Activated effector memory CD4-positive, alpha-beta T cell treated with anti-CD3 and anti-CD28 coated beads, Interleukin-2, amount 50 U/mL, for 16 hours (primary cell): Measurements from ENCODE around the gene EPN2.

Experiments used
- DNase-seq: peaks from one replicate; pipeline ENCODE4 v3.0.0-alpha.2; 2020

The EPN2 gene

DNA sequence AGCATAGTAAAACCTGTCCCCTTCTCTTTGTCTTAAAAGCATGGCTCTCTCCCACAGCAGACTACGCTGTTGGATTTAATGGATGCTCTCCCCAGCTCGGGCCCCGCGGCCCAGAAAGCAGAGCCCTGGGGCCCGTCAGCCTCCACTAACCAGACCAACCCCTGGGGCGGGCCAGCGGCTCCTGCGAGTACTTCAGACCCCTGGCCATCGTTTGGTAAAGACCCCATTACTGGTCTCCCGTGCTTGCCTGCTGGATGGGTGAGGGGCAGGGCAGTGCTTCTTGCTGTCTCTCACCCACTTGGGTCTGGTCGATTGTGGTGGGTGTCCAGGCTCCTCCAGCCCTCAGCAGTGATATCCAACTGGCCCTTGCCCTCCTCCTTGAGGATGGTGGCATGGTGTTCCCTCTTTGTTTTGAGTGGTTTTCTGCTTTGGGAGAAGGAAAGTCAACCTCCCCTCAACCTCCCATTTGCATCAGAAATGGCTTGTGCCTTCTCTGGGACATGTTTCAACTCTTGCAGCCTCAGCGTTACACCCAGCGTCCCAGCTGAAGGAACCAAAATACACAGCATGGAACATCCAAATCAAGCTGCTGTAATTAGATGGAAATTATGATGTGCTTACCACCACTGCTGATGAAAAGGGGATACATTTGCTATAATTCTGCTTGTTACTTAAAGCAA lies 76.0 kb downstream of the EPN2 start:
- no peak for DNase-seq

DNA sequence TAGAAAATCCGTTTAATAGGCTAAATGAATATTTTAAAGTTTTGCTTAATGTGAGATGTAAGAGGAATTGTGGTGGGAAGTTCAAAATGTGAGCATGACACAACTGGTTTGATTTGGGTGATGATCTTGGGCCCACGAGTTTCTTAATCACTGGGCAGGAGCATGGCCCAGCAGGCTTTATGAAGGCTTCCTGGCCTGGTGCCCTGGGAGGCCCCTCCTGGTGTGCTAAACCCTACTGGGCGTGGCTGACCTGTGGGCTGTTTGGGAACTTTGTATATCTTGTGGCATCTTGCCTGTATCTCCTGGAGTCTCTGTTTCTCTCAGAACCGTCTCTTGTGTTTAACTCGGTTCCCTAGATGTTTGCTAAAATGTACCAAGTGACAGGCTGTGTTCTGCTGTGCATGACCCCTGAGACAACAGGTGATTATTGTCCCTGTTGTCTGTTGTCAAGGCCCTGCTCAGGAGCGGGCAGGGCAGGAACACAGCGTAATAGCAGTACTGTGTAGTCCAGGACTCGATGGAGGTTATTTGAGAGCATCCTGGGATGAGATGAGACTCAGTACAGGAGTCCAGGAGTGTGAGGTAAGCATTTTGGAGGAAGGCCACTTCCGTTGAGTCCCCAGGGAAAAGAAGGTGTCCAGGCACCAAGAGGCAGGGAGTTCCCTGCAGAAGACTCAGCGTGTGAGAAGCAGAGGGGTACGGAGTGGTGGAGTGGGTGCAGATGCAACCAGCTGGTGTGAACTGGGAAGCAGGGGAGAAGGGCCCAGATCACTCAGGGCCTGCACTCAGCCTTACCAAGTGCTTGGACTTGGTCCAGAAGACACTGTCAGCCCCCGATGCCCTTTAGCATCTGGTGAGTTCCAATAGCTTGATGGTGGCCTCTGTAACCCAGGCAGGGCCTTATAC lies 76.8 kb downstream of the EPN2 start:
- no peak for DNase-seq

DNA sequence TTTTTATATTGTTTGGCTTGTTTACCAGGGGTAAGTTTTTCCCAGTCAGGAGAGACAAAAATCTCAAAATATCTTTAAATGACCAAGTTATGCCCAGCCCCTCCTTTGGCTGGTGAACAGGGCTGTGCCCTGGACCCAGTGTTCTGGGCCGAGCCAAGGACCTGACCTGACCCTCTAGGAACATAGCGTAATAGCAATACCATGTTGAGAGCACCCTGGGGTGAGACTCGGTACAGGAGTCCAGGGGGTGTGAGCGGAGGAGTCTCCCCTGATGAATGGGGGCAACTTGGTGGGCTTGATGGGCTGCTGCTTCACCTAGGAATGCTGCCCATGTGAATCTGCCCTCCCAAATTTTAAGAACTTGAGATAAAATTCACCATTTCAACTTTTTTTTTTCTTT lies 77.9 kb downstream of the EPN2 start:
- DNase-seq: no peak

DNA sequence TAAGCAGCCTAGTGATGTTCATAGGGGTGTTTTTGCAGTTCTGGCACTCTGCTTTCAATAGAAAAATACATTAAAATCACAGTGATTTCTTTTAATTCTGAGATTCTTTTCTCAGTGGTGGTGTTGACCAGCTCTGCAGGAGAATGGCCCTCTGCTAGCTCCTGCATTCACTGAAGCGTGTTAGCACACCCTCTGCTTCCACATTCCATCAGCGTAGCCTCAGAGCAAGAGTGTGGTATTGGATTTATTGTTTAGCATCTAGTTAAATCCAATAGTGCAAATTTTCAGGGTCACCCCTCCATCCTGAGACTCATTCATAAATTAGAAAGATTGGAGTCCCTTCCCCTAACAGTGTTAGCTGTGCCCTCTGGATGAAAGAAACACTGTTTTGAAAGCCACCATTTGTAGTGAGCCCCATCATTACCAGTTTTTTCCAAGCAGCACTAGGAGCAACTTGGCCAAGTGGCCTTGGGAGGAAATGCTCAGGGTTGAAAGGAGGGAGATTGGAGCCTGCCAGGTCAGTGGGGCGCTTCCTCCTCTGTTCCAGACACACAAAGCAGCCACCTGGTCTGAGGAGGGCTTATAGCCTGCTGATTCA lies 79.7 kb downstream of the EPN2 start:
- no peak for DNase-seq

DNA sequence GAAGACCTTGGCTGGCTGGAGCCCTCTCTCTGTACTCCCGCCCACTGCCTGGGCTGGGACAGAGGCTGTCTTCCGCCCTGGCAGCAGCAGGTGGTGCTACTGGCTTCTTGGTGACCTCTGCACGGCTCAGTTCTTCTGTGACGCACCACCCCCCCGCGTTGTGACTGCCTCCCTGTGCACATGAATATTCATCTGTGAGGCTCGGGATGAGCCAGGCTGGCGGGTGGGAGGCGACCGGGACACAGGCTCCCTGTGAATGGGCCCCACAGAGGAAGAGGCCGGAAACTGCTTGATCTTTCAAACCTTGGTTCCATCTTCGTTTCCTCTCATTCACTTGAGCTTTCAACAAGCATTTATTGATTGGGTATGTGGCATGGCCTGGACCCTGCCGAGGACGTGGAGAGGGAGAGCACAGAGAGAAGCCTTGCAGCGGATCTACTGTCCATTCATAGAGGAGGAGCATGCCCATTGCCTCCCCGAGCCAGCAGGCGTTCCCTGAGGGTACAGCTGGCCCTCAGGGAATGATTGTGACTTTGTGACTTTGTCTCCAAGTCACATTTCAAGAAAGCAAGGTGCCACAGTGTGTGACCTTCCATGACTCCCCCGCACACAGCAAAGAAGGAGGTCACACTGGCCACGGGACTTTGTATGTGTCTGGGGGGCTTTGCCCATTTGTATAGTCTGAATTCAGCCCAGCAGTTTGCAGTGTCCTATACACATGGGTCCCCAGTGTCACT lies 80.4 kb downstream of the EPN2 start:
- no peak for DNase-seq

DNA sequence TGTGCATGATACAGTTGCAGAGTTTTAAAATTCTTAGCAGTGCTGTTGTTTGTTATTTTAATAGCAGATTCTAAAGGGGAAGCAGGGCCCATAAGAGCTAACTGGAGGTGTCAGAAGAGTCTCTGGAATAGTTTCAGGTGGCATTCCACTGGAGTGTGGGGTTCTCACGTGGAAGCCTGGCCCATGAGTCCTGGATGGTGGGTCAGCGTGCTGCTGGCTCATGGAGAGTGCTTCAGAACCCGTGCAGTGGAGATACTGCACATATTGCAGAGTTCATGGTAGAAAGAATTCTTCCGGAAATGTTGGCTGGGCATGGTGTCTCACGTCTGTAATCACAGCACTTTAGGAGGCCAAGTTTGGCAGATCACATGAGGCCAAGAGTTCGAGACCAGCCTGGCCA lies 81.4 kb downstream of the EPN2 start:
- no peak for DNase-seq

GRCh38 chr17:19319771-19320505 lies 82.8 kb downstream of the EPN2 start:
- DNase-seq: peak; percentile 38

DNA sequence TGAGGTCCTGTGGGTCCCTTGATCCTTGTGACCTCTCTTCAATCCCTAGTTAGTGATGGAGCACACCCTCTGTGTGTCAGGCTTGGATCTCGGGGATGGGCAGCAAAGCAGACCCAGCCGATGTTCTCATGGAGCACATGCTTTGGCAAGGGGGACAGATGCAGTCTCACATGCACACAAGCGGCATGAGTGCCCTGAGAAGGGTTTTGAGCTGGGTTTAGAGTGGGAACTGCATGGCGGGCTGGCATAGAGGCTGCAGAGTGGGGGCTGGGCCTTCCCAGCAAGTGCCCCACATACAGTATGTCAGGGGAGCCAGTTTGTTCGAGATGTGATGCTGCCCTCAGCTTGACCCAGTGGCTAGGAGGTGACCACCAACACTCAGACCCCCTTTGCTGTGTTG lies 83.7 kb downstream of the EPN2 start:
- no peak for DNase-seq

GRCh38 chr17:19321481-19322128 lies 84.4 kb downstream of the EPN2 start:
- no peak for DNase-seq

GRCh38 chr17:19322129-19322505 lies 85.0 kb downstream of the EPN2 start:
- peak; percentile 8 for DNase-seq

DNA sequence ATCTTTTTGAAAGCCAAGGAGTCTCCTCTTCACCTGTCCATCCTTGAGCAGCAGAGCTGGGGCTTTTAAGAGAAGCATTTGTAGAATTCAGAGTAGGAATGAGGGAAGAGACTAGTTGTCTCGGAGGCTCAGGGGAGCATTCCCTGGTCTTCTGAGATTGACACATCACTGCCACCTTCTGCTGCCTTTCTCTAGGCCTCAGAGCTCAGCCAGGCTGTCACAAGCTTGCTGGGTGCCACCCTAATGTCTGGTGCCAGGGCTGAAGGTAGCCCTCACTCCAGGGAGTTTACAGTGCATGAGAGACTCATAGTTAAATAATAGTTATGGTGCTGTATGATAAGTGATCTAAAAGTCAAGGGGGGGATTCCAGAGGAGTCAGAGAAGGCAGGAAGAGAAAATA lies 85.7 kb downstream of the EPN2 start:
- peak; percentile 13 for DNase-seq

DNA sequence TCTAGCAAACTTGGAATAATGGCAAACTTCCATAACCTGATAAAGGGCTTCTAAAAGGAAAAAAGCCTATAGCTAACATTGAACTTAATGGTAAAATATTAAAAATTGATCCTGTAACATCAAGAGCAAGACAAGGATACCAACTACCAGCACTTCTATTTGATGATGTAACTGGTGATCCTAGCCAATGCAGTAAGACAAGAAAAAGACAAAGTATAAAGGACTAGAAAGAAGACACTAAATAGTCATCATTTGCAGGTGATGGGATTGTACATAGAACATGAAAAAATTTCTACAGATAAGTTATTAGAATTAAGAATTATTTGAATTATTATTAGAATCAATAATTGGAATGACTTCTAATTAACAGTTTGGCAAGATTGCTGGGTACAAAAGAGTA lies 88.4 kb downstream of the EPN2 start:
- DNase-seq: no peak

DNA sequence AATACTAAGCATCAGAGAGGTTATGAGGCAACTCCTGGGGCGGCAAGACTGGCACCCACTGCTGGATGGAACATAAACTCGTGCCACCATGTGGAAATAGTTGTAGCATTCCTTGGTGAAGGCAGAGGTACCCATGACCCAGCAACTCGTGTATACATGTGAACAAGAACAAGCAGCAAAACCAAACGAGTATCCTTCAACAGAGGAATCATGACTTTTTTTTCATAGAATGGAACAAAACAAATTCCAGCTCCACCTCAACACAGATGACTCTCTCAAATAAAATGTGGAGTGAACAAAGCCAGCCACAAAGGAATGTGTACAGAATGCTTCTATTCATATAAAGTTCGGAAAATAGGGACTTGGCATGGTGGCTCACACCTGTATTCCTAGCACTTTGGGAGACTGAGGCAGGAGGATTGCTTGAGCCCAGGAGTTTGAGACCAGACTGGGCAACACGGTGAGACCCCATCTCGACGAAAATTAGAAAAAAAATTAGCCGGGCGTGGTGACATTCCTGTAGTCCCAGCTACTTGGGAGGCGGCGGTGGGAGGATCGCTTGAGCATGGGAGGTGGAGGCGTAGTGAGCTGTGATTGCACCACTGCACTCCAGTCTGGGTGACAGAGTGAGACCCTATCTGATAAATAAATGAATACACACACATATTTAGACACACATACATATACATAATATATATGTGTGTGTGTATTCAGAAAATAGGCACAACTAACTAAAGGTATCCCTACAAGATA lies 90.0 kb downstream of the EPN2 start:
- DNase-seq: peak; percentile 25

DNA sequence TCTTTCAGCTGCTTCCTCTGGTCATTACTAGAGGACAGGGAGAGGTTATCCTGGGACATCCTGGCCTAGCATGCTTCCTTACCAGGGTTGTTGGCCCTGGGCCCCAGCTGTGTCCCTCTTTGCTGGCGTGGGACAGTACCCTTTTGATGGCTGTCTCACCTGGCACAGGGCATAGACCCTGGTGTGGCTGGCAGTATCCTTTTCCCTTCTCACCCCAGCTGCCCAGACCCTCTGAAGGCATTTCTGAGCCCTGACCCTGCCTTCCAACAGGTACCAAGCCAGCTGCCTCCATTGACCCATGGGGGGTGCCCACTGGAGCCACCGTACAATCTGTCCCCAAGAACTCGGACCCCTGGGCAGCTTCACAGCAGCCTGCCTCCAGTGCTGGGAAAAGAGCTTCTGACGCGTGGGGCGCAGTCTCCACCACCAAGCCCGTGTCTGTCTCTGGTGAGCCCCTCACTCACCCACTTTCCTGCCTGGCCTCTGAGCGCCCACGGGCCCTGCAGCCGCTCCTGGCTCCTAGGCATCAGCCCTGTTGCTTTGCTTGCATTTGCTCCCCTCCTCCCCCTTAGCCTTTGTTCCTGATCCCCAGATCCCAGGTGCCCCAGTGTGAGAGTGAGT lies 91.4 kb downstream of the EPN2 start:
- peak; percentile 49 for DNase-seq

DNA sequence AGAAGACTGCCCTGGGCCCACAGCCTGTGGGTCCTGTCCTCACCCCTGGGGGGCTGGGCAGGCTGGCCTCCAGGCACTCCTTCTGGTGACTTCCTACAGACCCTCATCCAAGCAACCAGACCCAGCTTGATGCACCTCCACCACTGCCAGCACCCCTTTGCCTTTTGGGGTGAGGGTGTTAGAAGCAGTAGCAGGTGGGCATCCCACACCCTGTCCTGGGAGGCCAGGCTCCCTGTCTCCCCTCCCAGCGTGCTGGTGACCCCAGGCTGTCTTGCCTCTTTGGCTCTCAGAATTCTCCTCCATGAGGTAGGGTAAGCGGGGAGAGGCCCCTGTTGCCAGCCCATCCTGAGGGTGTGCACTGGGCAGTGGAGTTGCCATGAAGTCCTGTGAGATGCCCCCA lies 92.0 kb downstream of the EPN2 start:
- peak; percentile 45 for DNase-seq

GRCh38 chr17:19329839-19330238 lies 92.7 kb downstream of the EPN2 start:
- no peak for DNase-seq

DNA sequence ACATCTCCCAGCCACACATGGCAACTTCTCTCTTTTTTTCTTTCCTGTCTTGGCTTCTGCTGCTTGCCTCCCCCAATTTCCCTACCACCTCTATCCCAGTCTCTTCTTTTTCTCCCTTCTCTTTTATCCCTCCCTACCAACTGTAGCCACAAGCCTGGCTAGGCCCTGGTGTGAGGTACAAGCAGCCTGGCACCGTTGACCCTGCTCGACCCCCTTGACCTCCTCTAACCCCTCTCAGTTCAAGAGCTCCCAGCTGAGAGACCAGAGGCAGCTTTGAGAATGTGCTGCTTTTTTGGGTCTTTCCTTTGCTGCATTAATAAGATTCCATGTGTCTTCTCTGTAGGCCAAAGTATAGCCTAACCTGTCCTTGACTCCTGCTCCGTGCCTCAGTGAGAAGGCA lies 93.1 kb downstream of the EPN2 start:
- DNase-seq: no peak

DNA sequence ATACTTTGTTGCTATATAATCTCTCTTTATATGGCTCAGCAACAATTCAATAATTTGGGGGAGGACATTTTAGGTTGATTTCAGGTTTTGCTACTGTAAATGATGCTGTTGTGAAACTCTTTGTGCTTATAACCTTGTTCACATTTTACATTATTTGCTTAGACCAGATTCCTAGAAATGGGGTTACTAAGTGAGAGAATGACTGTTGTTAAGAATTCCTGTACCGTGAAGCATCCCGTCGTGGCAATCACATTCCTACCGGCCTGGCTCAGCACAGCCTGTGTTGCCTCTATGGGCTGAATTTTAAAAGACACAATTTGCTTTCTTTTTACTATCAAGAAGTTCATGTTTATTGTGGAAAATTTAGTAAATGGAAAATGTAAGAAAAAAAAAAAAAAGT lies 94.0 kb downstream of the EPN2 start:
- DNase-seq: no peak

DNA sequence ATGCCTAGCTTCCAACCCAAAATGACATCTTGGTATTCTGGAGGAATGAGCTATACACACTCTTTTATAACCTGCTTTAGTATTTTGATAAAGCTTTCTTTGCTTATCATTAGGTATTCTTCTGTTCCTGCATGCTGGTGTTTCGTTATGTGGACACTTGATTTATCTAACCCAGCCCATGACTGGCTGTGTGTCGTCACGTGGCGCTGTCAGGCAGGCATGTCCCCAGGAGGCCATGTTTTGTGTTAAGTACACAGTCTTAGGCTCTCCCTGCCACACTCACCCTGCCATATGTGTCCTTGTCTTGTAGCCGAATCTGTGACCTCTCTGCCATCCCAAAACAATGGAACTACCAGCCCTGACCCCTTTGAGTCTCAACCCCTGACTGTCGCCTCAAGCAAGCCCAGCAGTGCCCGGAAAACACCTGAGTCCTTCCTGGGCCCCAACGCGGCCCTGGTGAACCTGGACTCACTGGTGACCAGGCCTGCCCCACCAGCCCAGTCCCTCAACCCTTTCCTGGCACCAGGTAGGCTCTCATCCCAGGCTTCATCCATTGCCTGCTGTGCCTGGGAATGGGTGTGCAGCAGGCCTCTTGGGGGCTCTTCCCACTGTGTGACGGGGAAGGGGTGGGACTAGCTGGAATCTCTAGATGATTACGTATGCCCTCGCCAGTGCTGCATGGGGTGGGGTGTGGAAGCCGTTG lies 94.5 kb downstream of the EPN2 start:
- DNase-seq: no peak
